ENCODE results near the gene PPP2R3B.

The PPP2R3B gene

GRCh38 chrX:369563-370101 lies 17.1 kb downstream of the PPP2R3B start:
- TF ChIP-seq POLR2AphosphoS5 (IDR thresholded peaks at IDR 0.05; ENCODE audit: low read depth, low read length) (no peak), TAF1 (IDR thresholded peaks at IDR 0.05; ENCODE audit: borderline replicate concordance, insufficient read depth, low read length) (no peak), SIN3A (IDR thresholded peaks at IDR 0.05; ENCODE audit: borderline replicate concordance, insufficient read depth, low read length) (no peak), FOXP2 (optimal IDR thresholded peaks at IDR 0.05; ENCODE audit: borderline replicate concordance, extremely low read depth, extremely low read length, insufficient read depth) (no peak)
- TF ChIP-seq, protein P1, sequence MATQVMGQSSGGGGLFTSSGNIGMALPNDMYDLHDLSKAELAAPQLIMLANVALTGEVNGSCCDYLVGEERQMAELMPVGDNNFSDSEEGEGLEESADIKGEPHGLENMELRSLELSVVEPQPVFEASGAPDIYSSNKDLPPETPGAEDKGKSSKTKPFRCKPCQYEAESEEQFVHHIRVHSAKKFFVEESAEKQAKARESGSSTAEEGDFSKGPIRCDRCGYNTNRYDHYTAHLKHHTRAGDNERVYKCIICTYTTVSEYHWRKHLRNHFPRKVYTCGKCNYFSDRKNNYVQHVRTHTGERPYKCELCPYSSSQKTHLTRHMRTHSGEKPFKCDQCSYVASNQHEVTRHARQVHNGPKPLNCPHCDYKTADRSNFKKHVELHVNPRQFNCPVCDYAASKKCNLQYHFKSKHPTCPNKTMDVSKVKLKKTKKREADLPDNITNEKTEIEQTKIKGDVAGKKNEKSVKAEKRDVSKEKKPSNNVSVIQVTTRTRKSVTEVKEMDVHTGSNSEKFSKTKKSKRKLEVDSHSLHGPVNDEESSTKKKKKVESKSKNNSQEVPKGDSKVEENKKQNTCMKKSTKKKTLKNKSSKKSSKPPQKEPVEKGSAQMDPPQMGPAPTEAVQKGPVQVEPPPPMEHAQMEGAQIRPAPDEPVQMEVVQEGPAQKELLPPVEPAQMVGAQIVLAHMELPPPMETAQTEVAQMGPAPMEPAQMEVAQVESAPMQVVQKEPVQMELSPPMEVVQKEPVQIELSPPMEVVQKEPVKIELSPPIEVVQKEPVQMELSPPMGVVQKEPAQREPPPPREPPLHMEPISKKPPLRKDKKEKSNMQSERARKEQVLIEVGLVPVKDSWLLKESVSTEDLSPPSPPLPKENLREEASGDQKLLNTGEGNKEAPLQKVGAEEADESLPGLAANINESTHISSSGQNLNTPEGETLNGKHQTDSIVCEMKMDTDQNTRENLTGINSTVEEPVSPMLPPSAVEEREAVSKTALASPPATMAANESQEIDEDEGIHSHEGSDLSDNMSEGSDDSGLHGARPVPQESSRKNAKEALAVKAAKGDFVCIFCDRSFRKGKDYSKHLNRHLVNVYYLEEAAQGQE (IDR thresholded peaks at IDR 0.05; ENCODE audit: insufficient read depth in 1 of 2, low read depth in 2 of 2, low read length in 2 of 2) = no peak

GRCh38 chrX:368811-369562 lies 17.7 kb downstream of the PPP2R3B start:
- TF ChIP-seq TAF1 (IDR thresholded peaks at IDR 0.05; ENCODE audit: borderline replicate concordance, insufficient read depth, low read length) (no peak), SIN3A (IDR thresholded peaks at IDR 0.05; ENCODE audit: borderline replicate concordance, insufficient read depth, low read length) (no peak), POLR2AphosphoS5 (IDR thresholded peaks at IDR 0.05; ENCODE audit: low read depth, low read length) (no peak), FOXP2 (optimal IDR thresholded peaks at IDR 0.05; ENCODE audit: borderline replicate concordance, extremely low read depth, extremely low read length, insufficient read depth) (no peak)
- TF ChIP-seq, protein P1 (IDR thresholded peaks at IDR 0.05; ENCODE audit: insufficient read depth in 1 of 2, low read depth in 2 of 2, low read length in 2 of 2) = no peak

DNA sequence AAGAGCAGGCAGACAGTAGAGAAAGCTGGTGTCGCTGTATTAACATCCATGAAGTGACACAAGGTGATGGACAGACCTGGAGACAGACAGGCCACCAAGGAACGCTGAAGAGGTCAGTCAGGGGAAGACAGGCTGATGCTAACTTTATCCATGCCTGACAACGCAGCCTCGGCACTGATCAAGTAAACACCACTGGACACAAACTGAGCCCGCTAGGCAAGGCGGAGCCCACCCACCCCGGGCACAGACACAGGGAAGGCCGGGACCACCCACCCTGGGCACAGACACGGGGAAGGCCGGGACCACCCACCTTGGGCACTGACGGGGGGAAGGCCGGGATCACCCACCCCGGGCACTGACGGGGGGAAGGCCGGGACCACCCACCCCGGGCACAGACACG lies 18.8 kb downstream of the PPP2R3B start:
- TF ChIP-seq SIN3A (IDR thresholded peaks at IDR 0.05; ENCODE audit: borderline replicate concordance, insufficient read depth, low read length) (no peak), POLR2AphosphoS5 (IDR thresholded peaks at IDR 0.05; ENCODE audit: low read depth, low read length) (no peak), FOXP2 (optimal IDR thresholded peaks at IDR 0.05; ENCODE audit: borderline replicate concordance, extremely low read depth, extremely low read length, insufficient read depth) (no peak), TAF1 (IDR thresholded peaks at IDR 0.05; ENCODE audit: borderline replicate concordance, insufficient read depth, low read length) (no peak)
- TF ChIP-seq, protein P1 (IDR thresholded peaks at IDR 0.05; ENCODE audit: insufficient read depth in 1 of 2, low read depth in 2 of 2, low read length in 2 of 2) = no peak

- TF ChIP-seq POLR2AphosphoS5 (IDR thresholded peaks at IDR 0.05; ENCODE audit: low read depth, low read length) = no peak
- TF ChIP-seq SIN3A (IDR thresholded peaks at IDR 0.05; ENCODE audit: borderline replicate concordance, insufficient read depth, low read length) = no peak
Observed at GRCh38 chrX:367349-367748, 19.4 kb downstream of the PPP2R3B start.

DNA sequence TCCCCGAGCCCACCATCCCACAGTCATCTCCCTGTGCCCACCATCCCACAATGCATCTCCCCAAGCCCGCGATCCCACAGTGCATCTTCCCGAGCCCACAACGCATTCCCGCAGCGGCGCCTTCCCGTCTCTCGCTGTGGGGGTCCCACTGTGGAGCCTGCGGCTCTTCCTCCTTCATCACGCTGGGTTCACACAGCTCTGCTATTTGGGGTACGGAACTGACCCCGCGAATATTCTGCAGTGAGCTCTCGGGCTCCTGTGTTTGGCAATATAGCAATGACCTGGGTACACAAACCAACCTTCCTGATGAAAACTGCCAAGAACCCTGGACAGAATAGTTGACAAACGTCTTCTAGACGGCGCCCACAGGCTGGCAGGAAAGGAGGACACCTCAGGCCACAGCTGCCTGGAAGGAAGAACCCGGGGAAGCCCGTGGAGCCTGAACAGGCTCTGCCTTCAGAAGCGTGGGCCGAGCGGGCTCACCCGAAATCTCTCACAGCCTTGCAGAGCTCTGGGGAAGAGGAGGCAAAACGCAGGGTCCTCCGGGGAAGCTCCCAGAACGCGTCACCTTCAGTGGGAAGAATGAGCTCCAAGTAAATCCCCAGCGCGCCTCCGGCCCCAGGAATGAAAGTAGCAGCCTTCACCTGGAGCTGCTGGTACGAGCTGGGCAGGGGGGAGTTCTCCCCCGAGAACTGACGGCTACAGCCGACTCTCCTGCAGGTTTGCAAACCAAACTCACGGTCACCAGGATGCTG lies 22.9 kb downstream of the PPP2R3B start:
- TF ChIP-seq SIN3A (IDR thresholded peaks at IDR 0.05; ENCODE audit: borderline replicate concordance, insufficient read depth, low read length) (no peak), TAF1 (IDR thresholded peaks at IDR 0.05; ENCODE audit: borderline replicate concordance, insufficient read depth, low read length) (no peak), FOXP2 (optimal IDR thresholded peaks at IDR 0.05; ENCODE audit: borderline replicate concordance, extremely low read depth, extremely low read length, insufficient read depth) (no peak), POLR2AphosphoS5 (IDR thresholded peaks at IDR 0.05; ENCODE audit: low read depth, low read length) (no peak)
- TF ChIP-seq, protein P1 (IDR thresholded peaks at IDR 0.05; ENCODE audit: insufficient read depth in 1 of 2, low read depth in 2 of 2, low read length in 2 of 2) = no peak
